RWPE1 (cell line): ENCODE data around the gene DRICH1.
"Not testable (repeated sequence)": the region's sequence is repeated elsewhere in the genome, so short reads cannot be mapped to it uniquely, and the experiment has no call there.

Experiments
- CTCF ChIA-PET: fragments of 350-600 bp; sonication (Branson Sonifier 250); formaldehyde crosslinking; extraction: SDS; loops from one replicate; lab custom pipeline; 2021; lab: Yijun Ruan, JAX
- POLR2A ChIA-PET: fragments of 400-600 bp; formaldehyde crosslinking; extraction: SDS; loops from one replicate; lab custom pipeline; 2020; ENCODE audit warnings: antibody characterized with exemption; ENCODE audit not compliant: low non-redundant PET; lab: Yijun Ruan, JAX
- DNase-seq: peaks from one replicate; pipeline ENCODE4 v3.0.0; 2012; ENCODE audit warnings: low spot score
- H3K27ac ChIP-seq: fragments of 450-650 bp; 2 replicates; pipeline ENCODE4 v1.5.1; 2017
- TF ChIP-seq, protein P1 (sequence below): fragments of 450-650 bp; conservative IDR thresholded peaks from 2 replicates; pipeline ENCODE4 v1.5.1; 2017; ENCODE audit warnings: low read depth, mild to moderate bottlenecking

The DRICH1 gene

GRCh38 chr22:23655891-23656475, 23.9 kb upstream of the DRICH1 start:
- no peak overlapping the region; the same call in 1 of the 2 replicates for H3K27ac ChIP-seq
- ChIA-PET CTCF (no interaction called here), POLR2A (no interaction called here)
- DNase-seq, result no peak
- TF ChIP-seq, protein P1, sequence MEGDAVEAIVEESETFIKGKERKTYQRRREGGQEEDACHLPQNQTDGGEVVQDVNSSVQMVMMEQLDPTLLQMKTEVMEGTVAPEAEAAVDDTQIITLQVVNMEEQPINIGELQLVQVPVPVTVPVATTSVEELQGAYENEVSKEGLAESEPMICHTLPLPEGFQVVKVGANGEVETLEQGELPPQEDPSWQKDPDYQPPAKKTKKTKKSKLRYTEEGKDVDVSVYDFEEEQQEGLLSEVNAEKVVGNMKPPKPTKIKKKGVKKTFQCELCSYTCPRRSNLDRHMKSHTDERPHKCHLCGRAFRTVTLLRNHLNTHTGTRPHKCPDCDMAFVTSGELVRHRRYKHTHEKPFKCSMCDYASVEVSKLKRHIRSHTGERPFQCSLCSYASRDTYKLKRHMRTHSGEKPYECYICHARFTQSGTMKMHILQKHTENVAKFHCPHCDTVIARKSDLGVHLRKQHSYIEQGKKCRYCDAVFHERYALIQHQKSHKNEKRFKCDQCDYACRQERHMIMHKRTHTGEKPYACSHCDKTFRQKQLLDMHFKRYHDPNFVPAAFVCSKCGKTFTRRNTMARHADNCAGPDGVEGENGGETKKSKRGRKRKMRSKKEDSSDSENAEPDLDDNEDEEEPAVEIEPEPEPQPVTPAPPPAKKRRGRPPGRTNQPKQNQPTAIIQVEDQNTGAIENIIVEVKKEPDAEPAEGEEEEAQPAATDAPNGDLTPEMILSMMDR, result no peak

- TF ChIP-seq, protein P1, result no peak
- H3K27ac ChIP-seq, result no peak overlapping the region
- ChIA-PET CTCF (no interaction called here), POLR2A (no interaction called here)
- DNase-seq, result no peak
These were observed 20.6 kb upstream of the DRICH1 start for GRCh38 chr22:23652711-23653110.

- H3K27ac ChIP-seq, result no peak overlapping the region
- CTCF ChIA-PET, result no interaction called here
- TF ChIP-seq, protein P1, result no peak
- DNase-seq, result no peak
- POLR2A ChIA-PET, result no interaction called here
These were observed 20.2 kb upstream of the DRICH1 start for GRCh38 chr22:23652286-23652685.

DNA sequence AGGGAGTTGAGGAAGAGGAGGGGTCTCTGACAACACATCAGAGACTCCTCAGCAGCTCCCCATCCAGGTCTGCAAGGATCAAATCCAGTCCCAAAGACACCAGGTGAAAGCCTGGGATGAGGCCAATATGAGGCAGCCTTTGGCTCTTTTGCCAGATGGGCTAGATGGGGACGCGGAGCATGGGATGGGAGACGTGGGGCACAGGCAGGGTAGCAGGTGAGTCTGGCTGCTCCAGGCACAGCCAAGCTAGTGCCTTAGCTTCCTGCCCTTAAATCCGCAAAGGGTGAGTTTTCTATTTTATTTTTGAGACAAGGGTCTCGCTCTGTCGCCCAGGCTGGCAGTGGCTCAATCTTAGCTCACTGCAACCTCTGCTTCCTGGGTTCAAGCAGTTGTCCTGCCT, 19.6 kb upstream of the DRICH1 start:
- CTCF ChIA-PET, result no interaction called here
- TF ChIP-seq, protein P1, result no peak
- no peak overlapping the region for H3K27ac ChIP-seq
- POLR2A ChIA-PET, result no interaction called here
- DNase-seq, result no peak

- POLR2A ChIA-PET, result no interaction called here
- H3K27ac ChIP-seq, result no peak overlapping the region
- no peak for DNase-seq
- TF ChIP-seq, protein P1, result no peak
- CTCF ChIA-PET, result no interaction called here
These were observed 17.0 kb upstream of the DRICH1 start for GRCh38 chr22:23649071-23649501.

GRCh38 chr22:23646526-23646925, 14.4 kb upstream of the DRICH1 start:
- POLR2A ChIA-PET, CTCF ChIA-PET, H3K27ac ChIP-seq, DNase-seq: not testable (repeated sequence)

DNA sequence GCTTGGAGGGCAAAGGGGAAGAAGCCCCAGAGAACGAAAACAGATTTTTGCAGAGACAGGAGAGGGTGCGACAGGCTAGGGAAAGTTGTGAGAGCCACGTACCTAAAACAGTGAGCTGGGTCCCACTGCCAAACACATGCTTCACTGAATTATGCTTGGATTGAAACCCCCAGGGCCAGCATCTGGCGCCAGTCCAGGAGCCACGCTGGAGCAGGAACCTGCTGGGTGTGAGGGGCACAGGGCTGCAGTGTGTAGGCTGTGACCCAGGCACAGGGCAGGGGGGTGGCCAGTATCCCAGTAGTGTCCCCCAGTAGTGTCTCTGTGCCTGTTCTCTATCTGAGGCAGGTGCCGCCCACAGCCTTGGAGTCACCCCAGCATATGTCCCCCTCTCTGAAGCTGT, 8.1 kb upstream of the DRICH1 start:
- CTCF ChIA-PET, POLR2A ChIA-PET, H3K27ac ChIP-seq, DNase-seq: not testable (repeated sequence)

DNA sequence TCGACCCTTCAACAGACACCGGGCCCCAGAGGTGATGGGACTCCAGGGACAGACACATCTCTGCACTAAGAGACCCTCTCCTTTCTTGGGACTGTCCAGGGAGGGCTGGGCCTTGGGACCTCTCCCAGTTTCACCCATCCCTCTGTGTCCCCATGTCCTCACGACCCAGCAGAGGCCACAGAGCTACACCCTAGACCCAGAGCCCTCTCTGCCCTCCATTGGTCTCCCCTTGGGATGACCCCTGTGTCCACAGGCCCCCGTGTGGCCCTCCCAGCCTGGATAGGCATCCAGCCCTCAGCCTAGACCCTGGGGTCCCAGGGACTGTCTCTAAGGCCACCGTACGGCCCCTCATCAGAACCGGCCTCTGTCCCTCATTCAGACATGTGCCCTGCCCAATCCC, 7.5 kb upstream of the DRICH1 start:
- TF ChIP-seq, protein P1, result no peak
- POLR2A ChIA-PET, result no interaction called here
- H3K27ac ChIP-seq, result no peak overlapping the region
- DNase-seq, result no peak
- CTCF ChIA-PET, result no interaction called here
